ENCODE measurements around the gene KCNJ18. TPM values are rescaled to one million over a fixed set of nuclear protein-coding genes. Genes with fewer than 3 reads are reported as not detected.
"Not testable (repeated sequence)": the region's sequence is repeated elsewhere in the genome, so short reads cannot be mapped to it uniquely, and the experiment has no call there.

KCNJ18 gene
- total and polyA plus RNA-seq, 9 of the 15 experiments (the other 6 are each of a cell fraction or from before 2014, with no cell fraction given), result not detected

DNA sequence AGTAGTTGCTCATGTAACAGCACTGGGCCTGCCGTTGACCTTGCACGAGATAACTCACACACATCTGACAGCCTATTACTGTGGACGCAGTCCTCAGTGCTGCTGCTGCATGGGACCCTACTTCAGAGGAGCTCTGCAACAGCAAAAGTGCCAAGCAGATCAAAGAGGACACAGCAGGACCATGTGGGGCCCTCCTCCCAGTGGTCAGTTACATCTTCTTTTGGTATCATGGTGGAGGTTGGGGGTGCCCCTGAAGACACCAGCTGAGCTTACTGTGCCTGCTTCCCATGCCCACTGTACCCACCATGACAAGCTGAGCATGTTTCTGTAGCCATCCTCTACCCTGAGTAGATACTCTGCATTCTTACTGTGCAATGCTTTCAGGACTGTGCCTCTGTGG is 41.6 kb downstream of the KCNJ18 start:
- ATAC-seq; FAIRE-seq; H3K27ac ChIP-seq (ENCODE audit: extremely low read depth, low read depth, low read length); H3K36me3 ChIP-seq (ENCODE audit: control insufficient read depth, insufficient read depth, low read length); BruUV-seq (replicated peaks); in situ Hi-C loops (cut with MboI); H3K9ac ChIP-seq (ENCODE audit: insufficient read depth in 1 of 2, low read depth in 2 of 2, low read length in 2 of 2); H3K79me2 ChIP-seq (ENCODE audit: control insufficient read depth, insufficient read depth, low read length); H3K27me3 ChIP-seq (ENCODE audit: control insufficient read depth in 2 of 2, insufficient read depth in 2 of 2, low read length in 2 of 2); H3K4me1 ChIP-seq (replicated peaks in 1 of 2; ENCODE audit: control insufficient read depth in 2 of 2, insufficient read depth in 2 of 2, low read length in 2 of 2); H4K20me1 ChIP-seq (replicated peaks; ENCODE audit: control insufficient read depth, insufficient read depth, low read length); H3K9me1 ChIP-seq (ENCODE audit: control insufficient read depth, insufficient read depth, low read length); DNase-seq (ENCODE audit: extremely low read depth in 1 of 4, low spot score in 3 of 4); POLR2A ChIA-PET; H3K4me3 ChIP-seq; intact Hi-C loops (cut with micrococcal nuclease); H3K9me3 ChIP-seq (replicated peaks; ENCODE audit: control insufficient read depth, insufficient read depth, low read depth, low read length); CTCF ChIA-PET (ENCODE audit: low intra/inter-chr PET ratio); H3K4me2 ChIP-seq (ENCODE audit: insufficient read depth, low read length); H2AFZ ChIP-seq (ENCODE audit: low read depth, low read length): not testable (repeated sequence)
- WGBS (ENCODE audit: insufficient coverage, low coverage, missing lambda C conversion rate), result 4% methylated on average over 3 of the region's 3 CpGs

DNA sequence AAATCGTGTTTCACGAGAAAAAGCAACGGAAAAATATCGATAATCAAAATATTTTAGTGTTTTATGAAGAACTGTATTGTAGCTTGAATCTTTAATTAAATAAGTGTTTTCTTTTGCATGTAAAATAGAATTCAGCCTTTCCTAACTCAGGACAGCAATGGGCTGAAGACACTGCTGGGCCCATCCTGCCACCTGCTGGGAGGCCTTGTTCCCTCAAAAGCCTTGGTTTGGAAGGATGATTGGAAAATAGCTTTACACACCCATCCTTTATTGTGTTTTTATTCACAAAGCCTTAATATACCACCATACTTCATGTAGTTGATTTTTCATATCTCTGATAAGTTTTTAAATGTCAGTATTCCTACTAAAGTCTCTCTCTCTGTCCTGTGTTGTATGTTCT is 43.5 kb downstream of the KCNJ18 start:
- in situ Hi-C loops (cut with MboI); H3K27me3 ChIP-seq (ENCODE audit: control insufficient read depth in 2 of 2, insufficient read depth in 2 of 2, low read length in 2 of 2); H3K4me1 ChIP-seq (replicated peaks in 1 of 2; ENCODE audit: control insufficient read depth in 2 of 2, insufficient read depth in 2 of 2, low read length in 2 of 2); POLR2A ChIA-PET; H3K9me1 ChIP-seq (ENCODE audit: control insufficient read depth, insufficient read depth, low read length); H3K36me3 ChIP-seq (ENCODE audit: control insufficient read depth, insufficient read depth, low read length); H4K20me1 ChIP-seq (replicated peaks; ENCODE audit: control insufficient read depth, insufficient read depth, low read length); BruUV-seq (replicated peaks); H3K4me2 ChIP-seq (ENCODE audit: insufficient read depth, low read length); H3K9ac ChIP-seq (ENCODE audit: insufficient read depth in 1 of 2, low read depth in 2 of 2, low read length in 2 of 2); intact Hi-C loops (cut with micrococcal nuclease); CTCF ChIA-PET (ENCODE audit: low intra/inter-chr PET ratio); H3K9me3 ChIP-seq (replicated peaks; ENCODE audit: control insufficient read depth, insufficient read depth, low read depth, low read length); DNase-seq (ENCODE audit: extremely low read depth in 1 of 4, low spot score in 3 of 4); H3K4me3 ChIP-seq; H3K79me2 ChIP-seq (ENCODE audit: control insufficient read depth, insufficient read depth, low read length); FAIRE-seq; H3K27ac ChIP-seq (ENCODE audit: extremely low read depth, low read depth, low read length); H2AFZ ChIP-seq (ENCODE audit: low read depth, low read length): not testable (repeated sequence)
- ATAC-seq, result peak; percentile 75
- 7% methylated on average over 4 of the region's 4 CpGs for WGBS (ENCODE audit: insufficient coverage, low coverage, missing lambda C conversion rate)

DNA sequence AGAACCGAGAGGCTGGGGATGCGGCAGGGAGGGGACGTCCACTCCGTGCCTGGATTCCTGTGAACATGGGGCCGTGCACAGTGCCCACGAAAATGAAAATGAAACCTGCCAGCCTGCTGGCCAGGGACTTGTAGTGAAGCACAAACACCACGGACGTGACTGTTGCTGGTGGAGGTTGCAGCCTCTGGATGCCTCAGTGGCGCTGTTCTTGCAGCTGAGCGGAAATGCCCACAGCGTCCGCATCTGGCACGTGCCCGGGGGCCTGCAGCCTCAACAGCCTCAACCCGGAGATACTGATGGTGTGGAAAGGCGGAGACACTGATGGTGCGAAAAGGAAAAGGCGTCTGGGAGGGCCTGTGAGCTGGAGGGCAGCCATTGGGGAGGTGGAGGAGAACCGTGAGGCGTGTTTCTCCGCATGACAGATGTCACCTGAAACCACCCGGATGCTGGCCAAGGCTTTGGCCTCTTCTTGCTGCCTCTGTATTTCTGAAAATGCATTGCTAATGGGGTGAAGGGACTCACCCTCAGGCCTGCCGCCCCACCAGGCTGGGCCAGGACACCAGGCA is 44.8 kb downstream of the KCNJ18 start:
- CTCF ChIA-PET (ENCODE audit: low intra/inter-chr PET ratio); POLR2A ChIA-PET; in situ Hi-C loops (cut with MboI); H3K4me1 ChIP-seq (replicated peaks in 1 of 2; ENCODE audit: control insufficient read depth in 2 of 2, insufficient read depth in 2 of 2, low read length in 2 of 2); H3K27ac ChIP-seq (ENCODE audit: extremely low read depth, low read depth, low read length); H3K9ac ChIP-seq (ENCODE audit: insufficient read depth in 1 of 2, low read depth in 2 of 2, low read length in 2 of 2); intact Hi-C loops (cut with micrococcal nuclease); H3K9me1 ChIP-seq (ENCODE audit: control insufficient read depth, insufficient read depth, low read length); ATAC-seq; H3K79me2 ChIP-seq (ENCODE audit: control insufficient read depth, insufficient read depth, low read length); H2AFZ ChIP-seq (ENCODE audit: low read depth, low read length); H3K27me3 ChIP-seq (ENCODE audit: control insufficient read depth in 2 of 2, insufficient read depth in 2 of 2, low read length in 2 of 2); FAIRE-seq; H3K4me2 ChIP-seq (ENCODE audit: insufficient read depth, low read length); H3K36me3 ChIP-seq (ENCODE audit: control insufficient read depth, insufficient read depth, low read length); H3K9me3 ChIP-seq (replicated peaks; ENCODE audit: control insufficient read depth, insufficient read depth, low read depth, low read length); BruUV-seq (replicated peaks); H3K4me3 ChIP-seq; H4K20me1 ChIP-seq (replicated peaks; ENCODE audit: control insufficient read depth, insufficient read depth, low read length); DNase-seq (ENCODE audit: extremely low read depth in 1 of 4, low spot score in 3 of 4): not testable (repeated sequence)
- WGBS (ENCODE audit: insufficient coverage, low coverage, missing lambda C conversion rate), result 11% methylated on average over 14 of the region's 23 CpGs

DNA sequence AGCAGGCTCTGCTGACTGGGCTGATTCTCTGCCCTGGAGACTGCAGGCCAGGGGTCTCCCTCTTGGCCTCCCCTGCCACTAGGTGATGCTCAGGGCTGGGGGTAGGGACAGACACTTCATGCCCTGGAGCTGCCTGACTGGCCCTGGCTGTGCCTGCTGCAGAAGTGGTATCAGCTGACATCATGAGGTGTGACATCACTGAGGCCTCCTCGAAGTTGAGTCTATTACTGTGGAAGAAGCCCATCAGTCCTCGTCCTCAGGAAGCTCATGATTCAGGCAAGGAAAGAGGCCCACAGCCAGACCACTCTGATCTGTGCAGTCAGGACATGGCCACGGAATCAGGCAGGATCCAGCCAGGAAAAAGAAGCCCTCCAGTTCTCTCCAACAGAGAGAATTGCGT is 45.9 kb downstream of the KCNJ18 start:
- H3K4me3 ChIP-seq; H3K4me2 ChIP-seq (ENCODE audit: insufficient read depth, low read length); in situ Hi-C loops (cut with MboI); H3K4me1 ChIP-seq (replicated peaks in 1 of 2; ENCODE audit: control insufficient read depth in 2 of 2, insufficient read depth in 2 of 2, low read length in 2 of 2); ATAC-seq; H2AFZ ChIP-seq (ENCODE audit: low read depth, low read length); H3K27ac ChIP-seq (ENCODE audit: extremely low read depth, low read depth, low read length); FAIRE-seq; BruUV-seq (replicated peaks); H3K36me3 ChIP-seq (ENCODE audit: control insufficient read depth, insufficient read depth, low read length); CTCF ChIA-PET (ENCODE audit: low intra/inter-chr PET ratio); POLR2A ChIA-PET; intact Hi-C loops (cut with micrococcal nuclease); H3K9me3 ChIP-seq (replicated peaks; ENCODE audit: control insufficient read depth, insufficient read depth, low read depth, low read length); H3K9me1 ChIP-seq (ENCODE audit: control insufficient read depth, insufficient read depth, low read length); H3K27me3 ChIP-seq (ENCODE audit: control insufficient read depth in 2 of 2, insufficient read depth in 2 of 2, low read length in 2 of 2); H4K20me1 ChIP-seq (replicated peaks; ENCODE audit: control insufficient read depth, insufficient read depth, low read length); H3K79me2 ChIP-seq (ENCODE audit: control insufficient read depth, insufficient read depth, low read length); H3K9ac ChIP-seq (ENCODE audit: insufficient read depth in 1 of 2, low read depth in 2 of 2, low read length in 2 of 2); DNase-seq (ENCODE audit: extremely low read depth in 1 of 4, low spot score in 3 of 4): not testable (repeated sequence)
- no CpG with 5 or more reads among the region's 4 CpGs for WGBS (ENCODE audit: insufficient coverage, low coverage, missing lambda C conversion rate)

All from K562 (cell line).